Keratinocyte (primary cell): ENCODE results near the gene SEC62. TPM values are rescaled to one million over a fixed set of nuclear protein-coding genes. Genes with fewer than 3 reads are reported as not detected.
"Not testable (repeated sequence)": the region's sequence is repeated elsewhere in the genome, so short reads cannot be mapped to it uniquely, and the experiment has no call there.

ENCODE experiments used
- DNase-seq: peaks from one replicate; pipeline ENCODE4 v3.0.0-alpha.2; 2011; ENCODE audit warnings: low read depth, missing footprints, low spot score
- FAIRE-seq: peaks from 2 replicates; lab custom pipeline; 2011; peaks lifted over from hg19 to GRCh38; lab: Jason Lieb, UNC
- H2AFZ ChIP-seq: 2 replicates; pipeline ENCODE4 v1.6.0; 2012; ENCODE audit warnings: low read length, control low read depth, inconsistent platforms; ENCODE audit not compliant: control insufficient read depth
- H3K27ac ChIP-seq: 2 replicates; pipeline ENCODE4 v1.5.1; 2011; ENCODE audit warnings: low read length; ENCODE audit not compliant: control insufficient read depth, insufficient read depth
- H3K27me3 ChIP-seq: 3 replicates; pipeline ENCODE4 v1.6.0; 2011; ENCODE audit warnings: low read length; ENCODE audit not compliant: control insufficient read depth, insufficient read depth; ENCODE audit errors: extremely low read depth
- H3K36me3 ChIP-seq, 2 experiments: 2 replicates in 1 of 2; 3 replicates in 1 of 2; pipeline ENCODE4 v1.5.1; 2011; ENCODE audit warnings: low read length in 2 of 2, mild to moderate bottlenecking in 1 of 2; ENCODE audit not compliant: control insufficient read depth in 2 of 2, insufficient read depth in 2 of 2; ENCODE audit errors: extremely low read depth in 1 of 2
- H3K4me1 ChIP-seq: 3 replicates; pipeline ENCODE4 v1.5.1; 2011; ENCODE audit warnings: low read length; ENCODE audit not compliant: control insufficient read depth, insufficient read depth; ENCODE audit errors: extremely low read depth
- H3K4me2 ChIP-seq: 3 replicates; pipeline ENCODE4 v1.6.0; 2011; ENCODE audit warnings: low read depth, low read length; ENCODE audit not compliant: control insufficient read depth, insufficient read depth; ENCODE audit errors: extremely low read depth
- H3K4me3 ChIP-seq, 3 experiments: fragments of 200-600 bp in 1 of 3; sonication (generic) in 1 of 3; 2 replicates in 2 of 3; 3 replicates in 1 of 3; pipeline ENCODE4 v1.5.1; 2011 to 2016; ENCODE audit warnings: low read length in 3 of 3, mild to moderate bottlenecking in 3 of 3, control low read depth in 2 of 3, inconsistent platforms in 1 of 3, low read depth in 1 of 3, mixed read lengths in 1 of 3, mixed run types in 1 of 3, moderate library complexity in 1 of 3; ENCODE audit not compliant: control insufficient read depth in 2 of 3, insufficient read depth in 2 of 3; ENCODE audit errors: extremely low read depth in 1 of 3
- H3K79me2 ChIP-seq: 2 replicates; pipeline ENCODE4 v1.6.0; 2012; ENCODE audit warnings: low read length; ENCODE audit not compliant: control insufficient read depth, insufficient read depth
- H3K9ac ChIP-seq: 3 replicates; pipeline ENCODE4 v1.6.0; 2011; ENCODE audit warnings: low read length; ENCODE audit not compliant: control insufficient read depth, insufficient read depth; ENCODE audit errors: extremely low read depth
- H3K9me1 ChIP-seq: 3 replicates; pipeline ENCODE4 v1.6.0; 2011; ENCODE audit warnings: low read length; ENCODE audit not compliant: control insufficient read depth, insufficient read depth; ENCODE audit errors: extremely low read depth
- H3K9me3 ChIP-seq: 2 replicates; pipeline ENCODE4 v1.5.1; 2012; ENCODE audit warnings: low read depth, low read length; ENCODE audit not compliant: control insufficient read depth
- H4K20me1 ChIP-seq: 3 replicates; pipeline ENCODE4 v1.6.0; 2011; ENCODE audit warnings: low read length; ENCODE audit not compliant: control insufficient read depth, insufficient read depth; ENCODE audit errors: extremely low read depth
- CTCF ChIP-seq, 3 experiments: IDR thresholded peaks in 1 of 3; conservative IDR thresholded peaks in 1 of 3; optimal IDR thresholded peaks in 1 of 3; 2 replicates in 2 of 3; 3 replicates in 1 of 3; pipeline versions ENCODE3 to v1.5.1; 2011; ENCODE audit warnings: low read length in 3 of 3, mild to moderate bottlenecking in 3 of 3, moderate library complexity in 2 of 3, control low read depth in 1 of 3, inconsistent platforms in 1 of 3; ENCODE audit not compliant: insufficient read depth in 2 of 3; ENCODE audit errors: extremely low read depth in 1 of 3
- EZH2 ChIP-seq: IDR thresholded peaks from one replicate; pipeline ENCODE4 v1.6.1; 2012; ENCODE audit warnings: inconsistent platforms, mild to moderate bottlenecking, low read length, moderate library complexity
- dilution Hi-C: fragments of 300-500 bp; cut with MboI; formaldehyde crosslinking; loops from one replicate; pipeline ENCODE4 v1.7.0; 2020; ENCODE audit warnings: low sequenced_read_pairs; ENCODE audit not compliant: extremely low pct_ligation_motif_present
- polyA plus RNA-seq, 5 experiments: library from polyadenylated mRNA; depleted of rRNA in 3 of 5; stranded (reverse) in 3 of 5; stranded (forward) in 1 of 5; unstranded in 1 of 5; fragments of >200 nt; gene quantifications; 1 replicate in 1 of 5; 2 replicates in 3 of 5; 3 replicates in 1 of 5; pipeline versions ENCODE4 v1.2.1 to v1.2.3, GENCODE V29; 2011 to 2012; ENCODE audit warnings: missing spikeins in 2 of 5, low read depth in 1 of 5, low replicate concordance in 1 of 5

The SEC62 gene
- polyA plus RNA-seq, 1 donor (not counting 4 experiments of a cell fraction or from before 2014, with no cell fraction given) = 63.3 TPM

- Histone ChIP-seq H3K9me1 (no peaks in the 10 kb centered on the region), H3K9me3 (no peaks in the 10 kb centered on the region), H3K9ac (no peak overlapping the region), H2AFZ (no peak overlapping the region), H3K4me2 (no peak overlapping the region), H3K27ac (no peak overlapping the region), H4K20me1 (no peaks in the 10 kb centered on the region), H3K36me3 (no peaks in the 10 kb centered on the region), H3K79me2 (no peaks in the 10 kb centered on the region), H3K27me3 (no peaks in the 10 kb centered on the region), H3K4me3 (no peak overlapping the region), H3K4me1 (no peaks in the 10 kb centered on the region)
- FAIRE-seq (no peak), DNase-seq (no peak)
- dilution Hi-C loops = no loop called here
- TF ChIP-seq EZH2 (no peak), CTCF (optimal IDR thresholded peaks at IDR 0.05 in 1 of 3, IDR thresholded peaks at IDR 0.05 in 1 of 3, conservative IDR thresholded peaks at IDR 0.05 in 1 of 3; ENCODE audit: extremely low read depth in 1 of 3, insufficient read depth in 2 of 3, low read length in 3 of 3) (no peak)
Measured at GRCh38 chr3:170012683-170013400, 46.2 kb downstream of the SEC62 start.

- TF ChIP-seq EZH2 (no peak), CTCF (optimal IDR thresholded peaks at IDR 0.05 in 1 of 3, IDR thresholded peaks at IDR 0.05 in 1 of 3, conservative IDR thresholded peaks at IDR 0.05 in 1 of 3; ENCODE audit: extremely low read depth in 1 of 3, insufficient read depth in 2 of 3, low read length in 3 of 3) (no peak)
- H3K27ac ChIP-seq = no peak overlapping the region
- H3K79me2 ChIP-seq = no peaks in the 10 kb centered on the region
- no peaks in the 10 kb centered on the region for H3K27me3 ChIP-seq
- dilution Hi-C loops = no loop called here
- no peak overlapping the region for H2AFZ ChIP-seq
- no peak overlapping the region for H3K9ac ChIP-seq
- no peaks in the 10 kb centered on the region for H3K36me3 ChIP-seq
- H3K4me1 ChIP-seq = no peaks in the 10 kb centered on the region
- H4K20me1 ChIP-seq = no peaks in the 10 kb centered on the region
- H3K9me3 ChIP-seq = no peaks in the 10 kb centered on the region
- no peak for DNase-seq
- no peaks in the 10 kb centered on the region for H3K9me1 ChIP-seq
- H3K4me2 ChIP-seq = no peak overlapping the region
- no peak overlapping the region for H3K4me3 ChIP-seq
- no peak for FAIRE-seq
Measured at GRCh38 chr3:170016057-170016456, 49.5 kb downstream of the SEC62 start.

- H3K9me3 ChIP-seq, H3K36me3 ChIP-seq, H3K79me2 ChIP-seq, H3K4me1 ChIP-seq, H3K4me3 ChIP-seq, dilution Hi-C loops, H3K4me2 ChIP-seq, H3K9me1 ChIP-seq, FAIRE-seq, H2AFZ ChIP-seq, H4K20me1 ChIP-seq, H3K27ac ChIP-seq, H3K27me3 ChIP-seq, H3K9ac ChIP-seq, DNase-seq: not testable (repeated sequence)
Measured at GRCh38 chr3:170019306-170019705, 52.7 kb downstream of the SEC62 start.
